BLaER1 treated with 17β-estradiol and CSF1 and Interleukin-3, amounts not matched to agents 10 nM and 100 nM (cell line): ENCODE measurements around the gene PHF10.

Experiments
- H3K27ac ChIP-seq, 11 experiments: shearing (Covaris generic); formaldehyde crosslinking; 2 replicates each; pipeline ENCODE4 v1.8.1; 2022
- H3K27me3 ChIP-seq, 11 experiments: shearing (Covaris generic); formaldehyde crosslinking; 2 replicates each; pipeline ENCODE4 v1.8.1; 2022
- H3K36me3 ChIP-seq, 11 experiments: shearing (Covaris generic); formaldehyde crosslinking; 2 replicates each; pipeline ENCODE4 v1.8.1; 2022
- H3K4me1 ChIP-seq, 10 experiments: shearing (Covaris generic); formaldehyde crosslinking; 2 replicates each; pipeline ENCODE4 v1.8.1; 2022
- H3K4me2 ChIP-seq, 11 experiments: shearing (Covaris generic); formaldehyde crosslinking; 2 replicates each; pipeline ENCODE4 v1.8.1; 2022
- H3K4me3 ChIP-seq, 10 experiments: shearing (Covaris generic); formaldehyde crosslinking; 2 replicates each; pipeline ENCODE4 v1.8.1; 2022
- H3K9ac ChIP-seq, 11 experiments: shearing (Covaris generic); formaldehyde crosslinking; 2 replicates each; pipeline ENCODE4 v1.8.1; 2022
- H3K9me3 ChIP-seq, 11 experiments: shearing (Covaris generic); formaldehyde crosslinking; replicated peaks in 1 of 11; 2 replicates each; pipeline ENCODE4 v1.8.1; 2022
- H4K20me1 ChIP-seq, 11 experiments: shearing (Covaris generic); formaldehyde crosslinking; 2 replicates each; pipeline ENCODE4 v1.8.1; 2022
- Cebpa-rat ChIP-seq, 11 experiments: shearing (Covaris generic); IDR thresholded peaks; 2 replicates each; pipeline ENCODE4 v1.8.1; 2022

PHF10 gene

GRCh38 chr6:169714595-169714994, 9.7 kb downstream of the PHF10 start:
- no peak overlapping the region for H3K9ac ChIP-seq
- no peaks in the 10 kb centered on the region for H3K9me3 ChIP-seq
- H3K4me3 ChIP-seq = no peak overlapping the region
- no peak overlapping the region for H3K4me2 ChIP-seq
- H3K36me3 ChIP-seq = peaks cover 68 to 100% (median 88%) of the 10 kb centered on the region in 11 experiments
- TF ChIP-seq Cebpa-rat (IDR thresholded peaks at IDR 0.05) = no peak
- peaks cover 0 to 23% (median 12%) of the 10 kb centered on the region in 11 experiments; a peak in 11 of 22 replicates for H4K20me1 ChIP-seq
- H3K4me1 ChIP-seq = no peaks in the 10 kb centered on the region
- H3K27ac ChIP-seq = no peak overlapping the region
- H3K27me3 ChIP-seq = no peaks in the 10 kb centered on the region

GRCh38 chr6:169714178-169714577, 10.1 kb downstream of the PHF10 start:
- Histone ChIP-seq H3K9me3 (no peaks in the 10 kb centered on the region), H3K9ac (no peak overlapping the region), H3K4me2 (no peak overlapping the region), H3K4me3 (no peak overlapping the region), H4K20me1 (peaks cover 0 to 19% (median 8%) of the 10 kb centered on the region in 11 experiments; a peak in 11 of 22 replicates), H3K4me1 (no peaks in the 10 kb centered on the region), H3K27ac (no peak overlapping the region), H3K27me3 (no peaks in the 10 kb centered on the region), H3K36me3 (peaks cover 72 to 100% (median 92%) of the 10 kb centered on the region in 11 experiments)
- no peak for TF ChIP-seq Cebpa-rat (IDR thresholded peaks at IDR 0.05)

GRCh38 chr6:169710009-169710408, 14.3 kb downstream of the PHF10 start:
- Histone ChIP-seq H3K27me3 (no peaks in the 10 kb centered on the region), H3K4me3 (no peak overlapping the region), H3K4me2 (no peak overlapping the region), H3K36me3 (peaks cover 53 to 87% (median 73%) of the 10 kb centered on the region in 11 experiments), H3K9ac (0 out of 22 replicates have a peak overlapping the region, but pooled peaks of 1 of the 11 experiments have one; percentile 8), H3K27ac (no peak overlapping the region), H4K20me1 (peaks cover 0 to 17% (median 9%) of the 10 kb centered on the region in 11 experiments; a peak in 13 of 22 replicates), H3K9me3 (no peaks in the 10 kb centered on the region), H3K4me1 (peaks cover 14 to 26% (median 23%) of the 10 kb centered on the region in 10 experiments)
- no peak for TF ChIP-seq Cebpa-rat (IDR thresholded peaks at IDR 0.05)

GRCh38 chr6:169709293-169709692, 15.0 kb downstream of the PHF10 start:
- peaks cover 49 to 87% (median 73%) of the 10 kb centered on the region in 11 experiments for H3K36me3 ChIP-seq

GRCh38 chr6:169707772-169708171, 16.5 kb downstream of the PHF10 start:
- H3K9me3 ChIP-seq = no peaks in the 10 kb centered on the region
- H3K27me3 ChIP-seq = no peaks in the 10 kb centered on the region
- H3K27ac ChIP-seq = no peak overlapping the region
- H3K4me2 ChIP-seq = no peak overlapping the region
- no peak overlapping the region for H3K9ac ChIP-seq
- H3K4me3 ChIP-seq = no peak overlapping the region
- peaks cover 32 to 47% (median 45%) of the 10 kb centered on the region in 10 experiments for H3K4me1 ChIP-seq
- peaks cover 5 to 38% (median 31%) of the 10 kb centered on the region in 11 experiments; a peak in 16 of 22 replicates for H4K20me1 ChIP-seq
- TF ChIP-seq Cebpa-rat (IDR thresholded peaks at IDR 0.05) = no peak
- peaks cover 35 to 86% (median 67%) of the 10 kb centered on the region in 11 experiments for H3K36me3 ChIP-seq

More at GRCh38 chr6:169709293-169709692, 15.0 kb downstream of the PHF10 start:
- H3K4me3 ChIP-seq = no peak overlapping the region
- peaks cover 0 to 24% (median 16%) of the 10 kb centered on the region in 11 experiments; a peak in 14 of 22 replicates for H4K20me1 ChIP-seq
- no peak for TF ChIP-seq Cebpa-rat (IDR thresholded peaks at IDR 0.05)
- H3K27ac ChIP-seq = no peak overlapping the region
- H3K27me3 ChIP-seq = no peaks in the 10 kb centered on the region
- H3K4me1 ChIP-seq = peaks cover 18 to 32% (median 30%) of the 10 kb centered on the region in 10 experiments
- no peak overlapping the region for H3K4me2 ChIP-seq
- no peak overlapping the region for H3K9ac ChIP-seq
- no peaks in the 10 kb centered on the region for H3K9me3 ChIP-seq

- Histone ChIP-seq H3K4me3 (peak overlapping the region; percentile 85 to 98 (median 95)), H3K9ac (peak overlapping the region; percentile 91 to 98 (median 95)), H3K4me2 (peak overlapping the region; percentile 82 to 96 (median 91)), H4K20me1 (peaks cover 5 to 40% (median 31%) of the 10 kb centered on the region in 11 experiments; a peak in 16 of 22 replicates), H3K9me3 (peaks cover 0 to 2% (median 0%) of the 10 kb centered on the region in 11 experiments; a peak in 5 of 22 replicates), H3K4me1 (peaks cover 46 to 66% (median 60%) of the 10 kb centered on the region in 10 experiments), H3K27me3 (no peaks in the 10 kb centered on the region), H3K36me3 (peaks cover 10 to 54% (median 32%) of the 10 kb centered on the region in 11 experiments; a peak in 18 of 22 replicates), H3K27ac (peak overlapping the region; percentile 89 to 98 (median 94))
- TF ChIP-seq Cebpa-rat (IDR thresholded peaks at IDR 0.05) = no peak
Measured at GRCh38 chr6:169702840-169703246, 21.5 kb downstream of the PHF10 start.

- Histone ChIP-seq H3K4me3 (peak within 1 kb of the TSS; percentile 85 to 98 (median 95)), H3K4me2 (peak within 1 kb of the TSS; percentile 84 to 96 (median 91)), H3K9me3 (peaks cover 1 to 9% (median 5%) of the 10 kb centered on the region in 11 experiments; a peak in 18 of 22 replicates), H3K27me3 (no peaks in the 10 kb centered on the region), H3K36me3 (peaks cover 7 to 48% (median 37%) of the 10 kb centered on the region in 11 experiments; a peak in 20 of 22 replicates), H3K4me1 (peaks cover 46 to 65% (median 58%) of the 10 kb centered on the region in 10 experiments), H3K9ac (peak within 1 kb of the TSS; percentile 91 to 98 (median 95)), H3K27ac (peak within 1 kb of the TSS; percentile 89 to 98 (median 94)), H4K20me1 (peaks cover 5 to 40% (median 31%) of the 10 kb centered on the region in 11 experiments; a peak in 16 of 22 replicates)
- no peak for TF ChIP-seq Cebpa-rat (IDR thresholded peaks at IDR 0.05)
Measured at GRCh38 chr6:169701954-169702839, 22.1 kb downstream of the PHF10 start, which contains the start of the genes C6orf120 and WDR27. C6orf120 (plus strand) TSS chr6:169702126; CDS start chr6:169702460, 334 bp downstream. WDR27 (minus strand) TSS chr6:169702029; CDS start chr6:169689005, 13,024 bp downstream.

GRCh38 chr6:169701311-169701953, 22.9 kb downstream of the PHF10 start:
- Histone ChIP-seq H3K4me1 (peaks cover 43 to 58% (median 52%) of the 10 kb centered on the region in 10 experiments), H4K20me1 (peaks cover 5 to 39% (median 31%) of the 10 kb centered on the region in 11 experiments; a peak in 16 of 22 replicates), H3K4me3 (peak overlapping the region; percentile 85 to 98 (median 95)), H3K27me3 (no peaks in the 10 kb centered on the region), H3K27ac (peak overlapping the region; percentile 49 to 98 (median 94)), H3K4me2 (peak overlapping the region; percentile 63 to 93 (median 87)), H3K36me3 (peaks cover 12 to 50% (median 44%) of the 10 kb centered on the region in 11 experiments; a peak in 20 of 22 replicates), H3K9ac (peak overlapping the region; percentile 91 to 98 (median 95)), H3K9me3 (peaks cover 8 to 16% (median 12%) of the 10 kb centered on the region in 11 experiments)
- no peak for TF ChIP-seq Cebpa-rat (IDR thresholded peaks at IDR 0.05)
